Transverse colon (tissue), 4 donors: ENCODE measurements around the gene FPGT. TPM values are rescaled to one million over a fixed set of nuclear protein-coding genes. Genes with fewer than 3 reads are reported as not detected.

ENCODE experiments used
- DNase-seq: peaks from one replicate; pipeline ENCODE4 v3.0.0-alpha.2; 2019
- H3K27ac ChIP-seq, 4 donors: fragments of 200-600 bp; sonication (generic); 2 replicates each; pipeline ENCODE4 v1.5.1; 2016 to 2018; ENCODE audit warnings: inconsistent platforms in 4 of 4
- H3K27me3 ChIP-seq: fragments of 200-600 bp; sonication (generic); 2 replicates; pipeline ENCODE4 v1.5.1; 2017; ENCODE audit warnings: inconsistent platforms
- H3K36me3 ChIP-seq, 4 donors: fragments of 200-600 bp; sonication (generic); 2 replicates each; pipeline ENCODE4 v1.5.1; 2017 to 2019; ENCODE audit warnings: inconsistent platforms in 4 of 4
- H3K4me1 ChIP-seq, 4 donors: fragments of 200-600 bp; sonication (generic); 2 replicates each; pipeline ENCODE4 v1.5.1; 2017 to 2020; ENCODE audit warnings: inconsistent platforms in 4 of 4
- H3K4me3 ChIP-seq, 4 donors: fragments of 200-600 bp; sonication (generic); 1 replicate in 1 of 4; 2 replicates in 3 of 4; pipeline versions ENCODE4 v1.5.1 to v1.6.1; 2017 to 2019; ENCODE audit warnings: inconsistent platforms in 4 of 4
- H3K9me3 ChIP-seq, 2 donors: fragments of 200-600 bp; sonication (generic); 2 replicates each; pipeline ENCODE4 v1.5.1; 2017 to 2019; ENCODE audit warnings: inconsistent platforms in 2 of 2
- CTCF ChIP-seq, 5 experiments: fragments of 200-600 bp in 3 of 5; fragments of 450-650 bp in 2 of 5; sonication (generic) in 3 of 5; IDR thresholded peaks; 1 replicate in 2 of 5; 2 replicates in 3 of 5; pipeline ENCODE4 v1.5.1; 2016 to 2017; ENCODE audit warnings: antibody characterized with exemption in 5 of 5, inconsistent platforms in 3 of 5, mild to moderate bottlenecking in 2 of 5, moderate library complexity in 1 of 5
- EP300 ChIP-seq: sonication (generic); formaldehyde crosslinking; IDR thresholded peaks from one replicate; pipeline ENCODE4 v1.6.1; 2017; ENCODE audit warnings: antibody characterized with exemption, low read depth
- POLR2A ChIP-seq: fragments of 450-650 bp; IDR thresholded peaks from one replicate; pipeline ENCODE4 v1.6.1; 2016; ENCODE audit warnings: antibody characterized with exemption, mild to moderate bottlenecking, moderate library complexity
- POLR2AphosphoS5 ChIP-seq, 3 donors: sonication (generic); formaldehyde crosslinking; IDR thresholded peaks; one replicate each; pipeline ENCODE4 v1.6.1; 2016; ENCODE audit warnings: antibody characterized with exemption in 3 of 3
- WGBS, 2 donors: methylation state at CpG; one replicate each; pipeline ENCODE4 v1.1.5; 2018; ENCODE audit warnings: low coverage in 1 of 2; 5-methylcytosine and 5-hydroxymethylcytosine counted together
- in situ Hi-C, 4 donors: fragments of 200-750 bp; cut with MboI; loops; one replicate each; pipeline versions ENCODE4 v1.15.0 to v1.15.1; 2017; ENCODE audit warnings: low sequenced_read_pairs in 3 of 4, low pct_ligation_motif_present in 1 of 4, low pct_unique_long_range_greater_than_20kb in 1 of 4
- intact Hi-C: fragments of 100-400 bp; cut with DNase I; formaldehyde crosslinking; loops from one replicate; pipeline ENCODE4 v1.15.1; 2023; ENCODE audit warnings: low total_unique reads
- total RNA-seq, 4 donors: library from RNA; depleted of rRNA; stranded (reverse); fragments of >200 nt; gene quantifications; one replicate each; pipeline ENCODE4 v1.1.0, GENCODE V29; 2016

The FPGT gene
- total RNA-seq, 4 donors from 2014 or later, result 10.8 to 20.3 (median 14.8) TPM

- WGBS, 2 donors, result 94% methylated on average over 5 of the region's 5 CpGs; no CpG with 5 or more reads in 1 of the 2 donors
- H3K4me1 ChIP-seq, result peaks cover 0 to 11% (median 5%) of the 10 kb centered on the region in 4 donors
- H3K36me3 ChIP-seq, result no peaks in the 10 kb centered on the region
- peaks cover 4 to 10% of the 10 kb centered on the region in 2 donors for H3K9me3 ChIP-seq
- intact Hi-C loops, result no loop called here
- in situ Hi-C loops, result no loop called here
- no peak overlapping the region for H3K27ac ChIP-seq
- no peaks in the 10 kb centered on the region for H3K27me3 ChIP-seq
- no peak overlapping the region for H3K4me3 ChIP-seq
- TF ChIP-seq CTCF (IDR thresholded peaks at IDR 0.05) (no peak), POLR2A (no peak), EP300 (no peak), POLR2AphosphoS5 (IDR thresholded peaks at IDR 0.05) (no peak)
- no peak for DNase-seq
Measured at GRCh38 chr1:74222701-74223100, 24.7 kb downstream of the FPGT start.

- Histone ChIP-seq H3K27ac (no peak overlapping the region), H3K9me3 (peaks cover 4 to 10% of the 10 kb centered on the region in 2 donors), H3K4me1 (peaks cover 0 to 5% (median 2%) of the 10 kb centered on the region in 4 donors), H3K27me3 (no peaks in the 10 kb centered on the region), H3K4me3 (no peak overlapping the region), H3K36me3 (no peaks in the 10 kb centered on the region)
- TF ChIP-seq POLR2AphosphoS5 (IDR thresholded peaks at IDR 0.05), result no peak
- TF ChIP-seq POLR2A, result no peak
- no peak for TF ChIP-seq CTCF (IDR thresholded peaks at IDR 0.05)
- no peak for TF ChIP-seq EP300
- WGBS, 2 donors, result 72% methylated on average over 3 of the region's 3 CpGs; no CpG with 5 or more reads in 1 of the 2 donors
- in situ Hi-C loops, result no loop called here
- DNase-seq, result no peak
- intact Hi-C loops, result no loop called here
Measured at GRCh38 chr1:74223453-74223852, 25.4 kb downstream of the FPGT start.

- in situ Hi-C loops, result no loop called here
- no peak within 1 kb of the TSS for H3K27ac ChIP-seq
- H3K9me3 ChIP-seq, result no peaks in the 10 kb centered on the region
- H3K4me1 ChIP-seq, result no peaks in the 10 kb centered on the region
- TF ChIP-seq CTCF (IDR thresholded peaks at IDR 0.05) (no peak), POLR2AphosphoS5 (IDR thresholded peaks at IDR 0.05) (no peak), EP300 (no peak), POLR2A (no peak)
- WGBS, 2 donors, result 79 to 89% methylated on average over 2 of the region's 2 CpGs
- no peaks in the 10 kb centered on the region for H3K36me3 ChIP-seq
- DNase-seq, result no peak
- no peaks in the 10 kb centered on the region for H3K27me3 ChIP-seq
- intact Hi-C loops, result no loop called here
- H3K4me3 ChIP-seq, result no peak within 1 kb of the TSS
Measured at GRCh38 chr1:74235153-74235552, 37.1 kb downstream of the FPGT start, which contains the start of gene TNNI3K. TSS of gene TNNI3K (plus strand) at chr1:74235387. CDS start at chr1:74235452, 65 bp downstream.

GRCh38 chr1:74236440-74236839 is 38.4 kb downstream of the FPGT start:
- Histone ChIP-seq H3K36me3 (no peaks in the 10 kb centered on the region), H3K27ac (no peak overlapping the region), H3K4me1 (no peaks in the 10 kb centered on the region), H3K9me3 (no peaks in the 10 kb centered on the region), H3K4me3 (no peak overlapping the region), H3K27me3 (no peaks in the 10 kb centered on the region)
- TF ChIP-seq CTCF (IDR thresholded peaks at IDR 0.05) (no peak), POLR2A (no peak), EP300 (no peak), POLR2AphosphoS5 (IDR thresholded peaks at IDR 0.05) (no peak)
- DNase-seq, result no peak
- 91 to 96% methylated on average over 3 of the region's 3 CpGs for WGBS, 2 donors
- intact Hi-C loops (no loop called here), in situ Hi-C loops (no loop called here)
